BLaER1 treated with 17β-estradiol and CSF1 and Interleukin-3, amounts not matched to agents 10 nM and 100 nM (cell line): ENCODE measurements around the gene VTI1A.

Experiments
- H3K27ac ChIP-seq, 11 experiments: shearing (Covaris generic); formaldehyde crosslinking; 2 replicates each; pipeline ENCODE4 v1.8.1; 2022
- H3K27me3 ChIP-seq, 11 experiments: shearing (Covaris generic); formaldehyde crosslinking; 2 replicates each; pipeline ENCODE4 v1.8.1; 2022
- H3K36me3 ChIP-seq, 11 experiments: shearing (Covaris generic); formaldehyde crosslinking; 2 replicates each; pipeline ENCODE4 v1.8.1; 2022
- H3K4me1 ChIP-seq, 10 experiments: shearing (Covaris generic); formaldehyde crosslinking; 2 replicates each; pipeline ENCODE4 v1.8.1; 2022
- H3K4me2 ChIP-seq, 11 experiments: shearing (Covaris generic); formaldehyde crosslinking; 2 replicates each; pipeline ENCODE4 v1.8.1; 2022
- H3K4me3 ChIP-seq, 10 experiments: shearing (Covaris generic); formaldehyde crosslinking; 2 replicates each; pipeline ENCODE4 v1.8.1; 2022
- H3K9ac ChIP-seq, 11 experiments: shearing (Covaris generic); formaldehyde crosslinking; 2 replicates each; pipeline ENCODE4 v1.8.1; 2022
- H3K9me3 ChIP-seq, 11 experiments: shearing (Covaris generic); formaldehyde crosslinking; replicated peaks in 1 of 11; 2 replicates each; pipeline ENCODE4 v1.8.1; 2022
- H4K20me1 ChIP-seq, 11 experiments: shearing (Covaris generic); formaldehyde crosslinking; 2 replicates each; pipeline ENCODE4 v1.8.1; 2022
- Cebpa-rat ChIP-seq, 11 experiments: shearing (Covaris generic); IDR thresholded peaks; 2 replicates each; pipeline ENCODE4 v1.8.1; 2022

VTI1A gene

DNA sequence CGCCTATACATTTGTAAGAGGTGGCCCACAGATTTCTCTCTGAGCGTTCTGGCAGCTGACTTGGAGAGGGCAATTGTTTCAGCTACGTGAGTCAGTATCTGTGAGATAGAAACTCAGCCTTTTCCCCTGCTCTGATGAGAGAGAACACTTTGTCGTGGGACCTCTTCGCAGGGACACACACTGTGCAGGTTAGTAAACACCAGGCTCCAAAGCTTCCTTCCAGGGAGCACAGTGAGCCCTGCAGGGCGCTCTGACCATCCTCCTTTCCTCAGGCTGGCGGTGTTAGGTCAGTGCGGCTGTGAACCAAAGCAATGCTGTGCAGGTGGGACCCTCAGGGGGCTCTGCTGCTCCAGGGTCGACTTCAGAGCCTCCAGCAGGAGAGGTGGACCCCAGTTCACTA lies 350.8 kb downstream of the VTI1A start:
- Histone ChIP-seq H3K27me3 (no peaks in the 10 kb centered on the region), H3K4me2 (no peak overlapping the region), H3K27ac (no peak overlapping the region), H3K4me3 (no peak overlapping the region), H3K9ac (no peak overlapping the region), H3K9me3 (no peaks in the 10 kb centered on the region), H3K4me1 (no peaks in the 10 kb centered on the region), H3K36me3 (peaks cover 0 to 7% (median 0%) of the 10 kb centered on the region in 11 experiments; a peak in 4 of 22 replicates), H4K20me1 (peaks cover 0 to 5% (median 0%) of the 10 kb centered on the region in 11 experiments; a peak in 1 of 22 replicates)
- no peak for TF ChIP-seq Cebpa-rat (IDR thresholded peaks at IDR 0.05)

DNA sequence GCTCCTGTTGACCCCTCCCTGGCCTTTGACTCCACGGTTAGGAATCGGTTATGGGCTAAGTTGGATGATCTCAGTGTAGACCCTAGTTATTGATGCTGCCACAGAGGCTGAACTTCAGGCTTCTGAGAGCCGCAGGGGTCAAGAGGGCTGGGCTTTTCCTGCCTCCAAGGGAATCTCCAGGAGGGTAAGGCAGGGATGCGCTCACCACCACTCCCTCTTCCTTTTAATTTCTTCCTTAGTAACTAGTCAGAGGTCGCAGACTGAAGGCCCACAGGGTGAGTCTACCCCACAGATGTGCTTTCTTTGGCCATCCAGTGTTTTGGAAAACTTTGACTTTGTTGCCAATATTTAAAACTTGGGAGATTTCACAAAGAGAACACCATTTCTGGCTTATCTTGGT lies 352.0 kb downstream of the VTI1A start:
- Histone ChIP-seq H3K36me3 (peaks cover 0 to 8% (median 0%) of the 10 kb centered on the region in 11 experiments; a peak in 4 of 22 replicates), H3K9me3 (no peaks in the 10 kb centered on the region), H3K27ac (no peak overlapping the region), H3K27me3 (no peaks in the 10 kb centered on the region), H3K9ac (no peak overlapping the region), H3K4me1 (no peaks in the 10 kb centered on the region), H3K4me2 (no peak overlapping the region), H4K20me1 (0 out of 22 replicates have a peak, but pooled peaks cover 0 to 3% (median 0%) of the 10 kb centered on the region in 11 experiments), H3K4me3 (no peak overlapping the region)
- no peak for TF ChIP-seq Cebpa-rat (IDR thresholded peaks at IDR 0.05)

DNA sequence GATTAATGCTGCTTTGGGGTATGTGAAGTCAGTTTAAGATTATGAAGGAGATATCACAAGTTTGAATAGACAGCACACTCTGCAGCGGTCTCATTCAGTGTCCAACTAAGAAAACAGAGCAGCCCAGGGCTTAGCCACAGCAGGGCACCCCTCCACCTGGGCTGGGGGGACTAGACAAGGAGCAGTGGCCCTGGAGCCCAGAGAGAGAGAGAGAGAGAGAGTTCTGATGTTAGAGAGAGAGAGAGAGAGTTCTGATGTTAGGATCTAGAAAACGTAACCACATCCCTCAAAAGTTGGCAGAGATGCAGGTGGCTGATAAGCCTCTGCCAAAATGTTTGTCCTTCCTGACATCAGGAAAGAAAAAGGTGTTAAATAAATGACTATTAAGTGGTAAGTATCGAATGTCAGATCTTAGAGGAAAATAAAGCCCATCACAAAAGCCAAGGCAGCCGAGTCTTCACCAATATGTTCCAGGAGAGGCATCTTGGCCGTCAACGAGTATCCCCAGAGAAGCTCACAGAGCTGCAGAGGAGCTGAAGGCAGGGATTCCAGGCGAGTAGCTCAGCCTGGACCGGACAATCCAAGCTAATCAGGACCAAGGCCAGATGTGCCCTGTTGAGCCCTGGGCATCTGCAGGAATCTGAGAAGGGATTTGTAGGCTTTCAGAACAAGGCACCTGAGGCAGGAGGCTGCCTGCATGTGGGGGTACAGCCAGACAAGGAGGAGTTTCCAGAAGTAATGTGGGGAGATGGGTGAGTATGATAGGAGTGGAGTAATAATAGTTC lies 352.9 kb downstream of the VTI1A start:
- 0 out of 22 replicates have a peak, but pooled peaks cover 0 to 5% (median 0%) of the 10 kb centered on the region in 11 experiments for H4K20me1 ChIP-seq
- no peaks in the 10 kb centered on the region for H3K4me1 ChIP-seq
- H3K4me3 ChIP-seq = no peak overlapping the region
- peaks cover 0 to 8% (median 0%) of the 10 kb centered on the region in 11 experiments; a peak in 4 of 22 replicates for H3K36me3 ChIP-seq
- no peak overlapping the region for H3K4me2 ChIP-seq
- H3K27me3 ChIP-seq = no peaks in the 10 kb centered on the region
- no peak overlapping the region for H3K27ac ChIP-seq
- H3K9me3 ChIP-seq = no peaks in the 10 kb centered on the region
- no peak overlapping the region for H3K9ac ChIP-seq
- TF ChIP-seq Cebpa-rat (IDR thresholded peaks at IDR 0.05) = no peak

DNA sequence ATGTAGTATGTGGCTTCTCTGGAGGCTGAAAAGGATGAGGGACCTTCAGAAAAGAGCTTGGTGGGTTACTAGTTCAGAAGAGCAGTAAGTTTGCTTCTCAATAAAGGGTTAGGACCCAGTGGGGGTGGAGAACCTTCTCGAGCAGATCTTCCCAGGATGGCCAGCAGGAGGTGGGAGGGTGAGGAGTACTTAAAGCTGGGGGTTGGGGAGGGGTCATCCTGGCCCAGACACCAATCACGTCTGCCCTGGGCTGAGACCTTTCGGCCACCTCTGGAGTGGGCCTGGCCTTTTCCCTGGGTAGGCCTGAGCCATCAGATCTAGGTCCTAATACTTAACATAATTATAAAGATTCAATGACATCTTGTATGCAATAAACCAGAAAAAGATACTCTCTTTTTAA lies 354.0 kb downstream of the VTI1A start:
- no peaks in the 10 kb centered on the region for H3K27me3 ChIP-seq
- 0 out of 22 replicates have a peak, but pooled peaks cover 0 to 5% (median 0%) of the 10 kb centered on the region in 11 experiments for H4K20me1 ChIP-seq
- no peak overlapping the region for H3K4me3 ChIP-seq
- H3K4me1 ChIP-seq = no peaks in the 10 kb centered on the region
- peaks cover 0 to 14% (median 0%) of the 10 kb centered on the region in 11 experiments; a peak in 4 of 22 replicates for H3K36me3 ChIP-seq
- no peak overlapping the region for H3K4me2 ChIP-seq
- TF ChIP-seq Cebpa-rat (IDR thresholded peaks at IDR 0.05) = no peak
- no peak overlapping the region for H3K27ac ChIP-seq
- H3K9me3 ChIP-seq = no peaks in the 10 kb centered on the region
- H3K9ac ChIP-seq = no peak overlapping the region

DNA sequence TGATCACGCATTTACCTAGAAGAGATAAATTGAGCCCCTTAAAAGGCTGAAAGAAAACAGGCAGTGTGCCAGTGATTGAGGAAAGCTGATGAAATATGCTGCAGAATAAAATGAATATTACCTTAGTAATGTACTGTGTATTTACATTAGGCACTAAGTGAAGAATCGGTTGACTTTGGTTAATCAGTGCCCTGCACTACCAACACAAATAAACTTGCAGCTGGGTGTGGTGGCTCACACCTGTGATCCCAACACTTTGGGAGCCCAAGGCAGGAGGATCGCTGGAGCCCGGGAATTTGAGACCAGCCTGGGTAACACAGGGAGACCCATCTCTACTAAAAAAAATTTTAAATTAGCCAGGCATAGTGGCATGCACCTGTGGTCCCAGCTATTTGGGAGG lies 354.7 kb downstream of the VTI1A start:
- Histone ChIP-seq H3K4me1 (no peaks in the 10 kb centered on the region), H3K27me3 (no peaks in the 10 kb centered on the region), H3K36me3 (peaks cover 0 to 17% (median 0%) of the 10 kb centered on the region in 11 experiments; a peak in 6 of 22 replicates), H3K4me2 (no peak overlapping the region), H3K4me3 (no peak overlapping the region), H3K9me3 (no peaks in the 10 kb centered on the region), H4K20me1 (0 out of 22 replicates have a peak, but pooled peaks cover 0 to 5% (median 0%) of the 10 kb centered on the region in 11 experiments), H3K9ac (no peak overlapping the region), H3K27ac (no peak overlapping the region)
- no peak for TF ChIP-seq Cebpa-rat (IDR thresholded peaks at IDR 0.05)

DNA sequence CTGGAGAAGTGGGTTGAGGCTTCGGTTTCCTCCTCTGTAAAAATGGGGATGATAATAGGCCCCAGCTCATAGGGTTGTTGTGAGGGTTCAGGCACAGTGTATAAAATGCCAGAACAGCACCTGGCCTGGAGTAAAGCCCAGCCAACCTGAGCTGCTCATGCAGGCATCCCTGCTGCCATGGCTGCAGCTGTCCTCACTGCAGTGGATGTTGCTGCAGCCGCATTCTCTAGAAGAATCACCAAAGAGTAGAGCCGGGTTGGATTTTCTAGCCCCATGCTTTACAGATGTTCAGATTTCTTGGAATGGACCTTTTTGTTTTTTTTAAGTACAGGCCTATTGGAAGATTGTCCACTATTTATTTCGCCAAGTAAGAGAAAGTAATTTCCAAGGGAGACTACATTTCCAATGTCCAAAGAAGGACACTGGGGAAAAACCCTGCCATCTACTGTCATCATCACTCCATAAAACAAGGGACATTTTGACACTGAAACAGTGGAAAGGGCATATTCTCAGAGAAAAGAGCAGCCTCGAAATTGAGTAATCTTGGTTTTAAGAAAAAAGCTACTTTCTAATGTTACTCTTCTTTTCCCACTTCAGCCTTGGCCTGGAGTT lies 355.5 kb downstream of the VTI1A start:
- Histone ChIP-seq H3K27ac (no peak overlapping the region), H3K9me3 (no peaks in the 10 kb centered on the region), H3K36me3 (peaks cover 0 to 25% (median 8%) of the 10 kb centered on the region in 11 experiments; a peak in 13 of 22 replicates), H3K4me1 (no peaks in the 10 kb centered on the region), H3K4me3 (no peak overlapping the region), H3K27me3 (no peaks in the 10 kb centered on the region), H3K9ac (no peak overlapping the region), H4K20me1 (0 out of 22 replicates have a peak, but pooled peaks cover 0 to 5% (median 0%) of the 10 kb centered on the region in 11 experiments), H3K4me2 (no peak overlapping the region)
- TF ChIP-seq Cebpa-rat (IDR thresholded peaks at IDR 0.05) = no peak

DNA sequence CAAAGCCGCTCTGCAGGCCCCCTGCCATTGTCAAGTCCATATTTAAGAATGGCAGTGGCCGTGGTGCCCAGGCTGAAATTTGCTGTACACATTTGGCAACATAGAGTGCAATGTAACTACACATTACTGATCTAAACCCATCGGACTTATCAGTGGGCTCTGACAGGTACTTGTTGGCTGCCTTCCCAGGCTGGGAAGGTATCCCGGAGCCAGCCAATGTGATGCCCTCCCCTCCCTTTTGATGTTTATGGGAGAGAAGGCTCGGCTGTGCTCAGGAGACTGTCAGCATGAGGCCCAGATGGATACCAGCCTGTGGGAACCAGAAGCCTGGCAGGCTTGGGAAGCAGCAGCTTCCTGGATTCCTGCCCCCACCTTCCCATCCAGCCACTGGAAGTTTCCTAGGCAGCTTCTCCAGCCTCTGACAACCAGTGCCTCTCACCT lies 357.0 kb downstream of the VTI1A start:
- Histone ChIP-seq H3K9ac (no peak overlapping the region), H3K4me2 (no peak overlapping the region), H3K27ac (no peak overlapping the region), H3K4me3 (no peak overlapping the region), H4K20me1 (0 out of 22 replicates have a peak, but pooled peaks cover 0 to 5% (median 0%) of the 10 kb centered on the region in 11 experiments), H3K9me3 (no peaks in the 10 kb centered on the region), H3K27me3 (no peaks in the 10 kb centered on the region), H3K36me3 (peaks cover 0 to 32% (median 12%) of the 10 kb centered on the region in 11 experiments; a peak in 13 of 22 replicates), H3K4me1 (no peaks in the 10 kb centered on the region)
- TF ChIP-seq Cebpa-rat (IDR thresholded peaks at IDR 0.05) = no peak

DNA sequence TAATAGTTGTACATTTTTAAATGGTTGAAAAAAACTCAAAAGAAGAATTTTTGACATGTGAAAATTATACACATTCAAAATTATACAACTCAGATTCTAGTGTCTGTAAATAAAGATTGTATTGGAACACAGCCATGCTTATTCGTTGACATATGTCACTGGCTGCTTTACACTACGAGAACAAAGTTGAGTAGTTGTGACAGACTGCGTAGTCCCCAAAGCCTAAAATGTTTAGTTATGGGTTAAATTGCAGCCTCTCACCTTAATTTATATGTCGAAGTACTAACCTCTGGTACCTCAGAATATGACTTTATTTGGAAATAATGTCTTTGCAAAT lies 358.2 kb downstream of the VTI1A start:
- no peak overlapping the region for H3K27ac ChIP-seq
- no peak overlapping the region for H3K9ac ChIP-seq
- H3K4me2 ChIP-seq = no peak overlapping the region
- no peaks in the 10 kb centered on the region for H3K9me3 ChIP-seq
- H3K4me3 ChIP-seq = no peak overlapping the region
- TF ChIP-seq Cebpa-rat (IDR thresholded peaks at IDR 0.05) = no peak
- no peaks in the 10 kb centered on the region for H3K27me3 ChIP-seq
- peaks cover 0 to 44% (median 12%) of the 10 kb centered on the region in 11 experiments; a peak in 13 of 22 replicates for H3K36me3 ChIP-seq
- 0 out of 22 replicates have a peak, but pooled peaks cover 0 to 5% (median 0%) of the 10 kb centered on the region in 11 experiments for H4K20me1 ChIP-seq
- H3K4me1 ChIP-seq = no peaks in the 10 kb centered on the region

DNA sequence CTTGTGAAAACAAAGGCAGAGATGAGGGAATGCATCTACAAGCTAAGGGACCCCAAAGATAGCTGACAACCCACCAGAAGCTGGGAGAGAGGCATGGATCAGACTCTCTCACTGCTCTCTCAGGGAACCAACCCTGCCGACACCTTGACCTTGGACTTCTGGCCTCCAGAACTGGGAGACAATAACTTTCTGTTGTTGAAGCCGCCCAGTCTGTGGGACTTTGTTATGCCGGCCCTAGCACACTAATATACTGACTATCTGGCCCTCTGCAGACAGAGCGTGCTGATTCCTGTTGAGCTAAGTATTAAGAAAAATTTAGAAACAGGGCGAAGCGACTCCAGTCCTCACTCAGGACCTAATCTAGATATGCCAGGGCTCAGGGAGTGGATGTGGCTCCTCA lies 358.7 kb downstream of the VTI1A start:
- no peak overlapping the region for H3K4me3 ChIP-seq
- no peaks in the 10 kb centered on the region for H3K27me3 ChIP-seq
- H3K36me3 ChIP-seq = peaks cover 4 to 49% (median 14%) of the 10 kb centered on the region in 11 experiments; a peak in 17 of 22 replicates
- 0 out of 22 replicates have a peak, but pooled peaks cover 0 to 3% (median 0%) of the 10 kb centered on the region in 11 experiments for H3K9me3 ChIP-seq
- H4K20me1 ChIP-seq = 0 out of 22 replicates have a peak, but pooled peaks cover 0 to 5% (median 0%) of the 10 kb centered on the region in 11 experiments
- no peak overlapping the region for H3K9ac ChIP-seq
- H3K4me2 ChIP-seq = no peak overlapping the region
- no peak overlapping the region for H3K27ac ChIP-seq
- TF ChIP-seq Cebpa-rat (IDR thresholded peaks at IDR 0.05) = no peak
- no peaks in the 10 kb centered on the region for H3K4me1 ChIP-seq
